HUES6 (cell line): ENCODE measurements around the gene PLEKHA3.
"Not testable (repeated sequence)": the region's sequence is repeated elsewhere in the genome, so short reads cannot be mapped to it uniquely, and the experiment has no call there.

ENCODE experiments used
- H3K27ac ChIP-seq: 2 replicates; pipeline ENCODE4 v1.7.0; 2013; ENCODE audit warnings: low read depth, mild to moderate bottlenecking, low read length, inconsistent platforms
- H3K27me3 ChIP-seq: 2 replicates; pipeline ENCODE4 v1.6.1; 2013; ENCODE audit warnings: low read length; ENCODE audit not compliant: control insufficient read depth, insufficient read depth
- H3K36me3 ChIP-seq: 2 replicates; pipeline ENCODE4 v1.6.1; 2013; ENCODE audit warnings: low read length; ENCODE audit not compliant: control insufficient read depth, insufficient read depth
- H3K4me1 ChIP-seq: 2 replicates; pipeline ENCODE4 v1.6.1; 2013; ENCODE audit warnings: low read length; ENCODE audit not compliant: control insufficient read depth, insufficient read depth
- H3K4me3 ChIP-seq: 2 replicates; pipeline ENCODE4 v1.5.1; 2013; ENCODE audit warnings: low read depth, low read length
- H3K9ac ChIP-seq: one replicate; pipeline ENCODE4 v1.6.1; 2013; ENCODE audit warnings: mild to moderate bottlenecking, low read length
- H3K9me3 ChIP-seq: 2 replicates; pipeline ENCODE4 v1.6.1; 2013; ENCODE audit warnings: low read depth, low read length; ENCODE audit not compliant: control insufficient read depth, insufficient read depth

The PLEKHA3 gene

GRCh38 chr2:178525010-178525409 lies 44.8 kb downstream of the PLEKHA3 start:
- H3K27ac ChIP-seq, H3K27me3 ChIP-seq, H3K9me3 ChIP-seq, H3K4me1 ChIP-seq, H3K9ac ChIP-seq, H3K4me3 ChIP-seq: not testable (repeated sequence)
- peaks cover 10% of the 10 kb centered on the region; the same call in 1 of the 2 replicates for H3K36me3 ChIP-seq

GRCh38 chr2:178525460-178525859 lies 45.2 kb downstream of the PLEKHA3 start:
- not testable (repeated sequence) for H3K4me1 ChIP-seq, H3K27ac ChIP-seq, H3K9me3 ChIP-seq, H3K27me3 ChIP-seq, H3K4me3 ChIP-seq, H3K9ac ChIP-seq
- H3K36me3 ChIP-seq = peaks cover 10% of the 10 kb centered on the region; the same call in 1 of the 2 replicates

- Histone ChIP-seq H3K27ac (no peak overlapping the region), H3K9ac (no peak overlapping the region), H3K4me1 (no peaks in the 10 kb centered on the region), H3K27me3 (no peaks in the 10 kb centered on the region), H3K4me3 (no peak overlapping the region), H3K36me3 (peaks cover 15% of the 10 kb centered on the region), H3K9me3 (no peaks in the 10 kb centered on the region)
Measured at GRCh38 chr2:178526256-178526655, 46.0 kb downstream of the PLEKHA3 start.

GRCh38 chr2:178527592-178527991 lies 47.3 kb downstream of the PLEKHA3 start:
- no peaks in the 10 kb centered on the region for H3K4me1 ChIP-seq
- H3K36me3 ChIP-seq = peaks cover 28% of the 10 kb centered on the region
- H3K27me3 ChIP-seq = no peaks in the 10 kb centered on the region
- H3K9ac ChIP-seq = no peak overlapping the region
- no peak overlapping the region for H3K4me3 ChIP-seq
- no peaks in the 10 kb centered on the region for H3K9me3 ChIP-seq
- H3K27ac ChIP-seq = no peak overlapping the region

GRCh38 chr2:178528647-178529046 lies 48.4 kb downstream of the PLEKHA3 start:
- Histone ChIP-seq H3K4me3 (no peak overlapping the region), H3K4me1 (no peaks in the 10 kb centered on the region), H3K36me3 (peaks cover 39% of the 10 kb centered on the region), H3K9ac (no peak overlapping the region), H3K9me3 (no peaks in the 10 kb centered on the region), H3K27me3 (no peaks in the 10 kb centered on the region), H3K27ac (no peak overlapping the region)

- Histone ChIP-seq H3K9ac (no peak overlapping the region), H3K9me3 (no peaks in the 10 kb centered on the region), H3K27ac (no peak overlapping the region), H3K4me1 (no peaks in the 10 kb centered on the region), H3K27me3 (no peaks in the 10 kb centered on the region), H3K36me3 (peaks cover 44% of the 10 kb centered on the region), H3K4me3 (no peak overlapping the region)
Measured at GRCh38 chr2:178529194-178529593, 48.9 kb downstream of the PLEKHA3 start.

- Histone ChIP-seq H3K9me3 (no peaks in the 10 kb centered on the region), H3K4me1 (no peaks in the 10 kb centered on the region), H3K27me3 (no peaks in the 10 kb centered on the region), H3K27ac (no peak overlapping the region), H3K4me3 (no peak overlapping the region), H3K9ac (no peak overlapping the region), H3K36me3 (peaks cover 49% of the 10 kb centered on the region)
Measured at GRCh38 chr2:178530131-178530530, 49.9 kb downstream of the PLEKHA3 start.

- Histone ChIP-seq H3K4me3 (no peak overlapping the region), H3K9ac (no peak overlapping the region), H3K36me3 (peaks cover 54% of the 10 kb centered on the region), H3K27me3 (no peaks in the 10 kb centered on the region), H3K27ac (no peak overlapping the region), H3K9me3 (no peaks in the 10 kb centered on the region), H3K4me1 (no peaks in the 10 kb centered on the region)
Measured at GRCh38 chr2:178530625-178531142, 50.4 kb downstream of the PLEKHA3 start.

GRCh38 chr2:178531168-178531567 lies 50.9 kb downstream of the PLEKHA3 start:
- Histone ChIP-seq H3K9ac (no peak overlapping the region), H3K4me3 (no peak overlapping the region), H3K4me1 (no peaks in the 10 kb centered on the region), H3K36me3 (peaks cover 58% of the 10 kb centered on the region), H3K9me3 (no peaks in the 10 kb centered on the region), H3K27ac (no peak overlapping the region), H3K27me3 (no peaks in the 10 kb centered on the region)

- Histone ChIP-seq H3K27me3 (no peaks in the 10 kb centered on the region), H3K36me3 (peaks cover 76% of the 10 kb centered on the region), H3K4me1 (no peaks in the 10 kb centered on the region), H3K27ac (no peak overlapping the region), H3K9me3 (no peaks in the 10 kb centered on the region), H3K4me3 (no peak overlapping the region), H3K9ac (no peak overlapping the region)
Measured at GRCh38 chr2:178536037-178536436, 55.8 kb downstream of the PLEKHA3 start.

- Histone ChIP-seq H3K27ac (no peak overlapping the region), H3K27me3 (no peaks in the 10 kb centered on the region), H3K9ac (no peak overlapping the region), H3K9me3 (no peaks in the 10 kb centered on the region), H3K36me3 (peaks cover 66% of the 10 kb centered on the region), H3K4me1 (no peaks in the 10 kb centered on the region), H3K4me3 (no peak overlapping the region)
Measured at GRCh38 chr2:178542161-178542560, 61.9 kb downstream of the PLEKHA3 start.

GRCh38 chr2:178542569-178542968 lies 62.3 kb downstream of the PLEKHA3 start:
- Histone ChIP-seq H3K27me3 (no peaks in the 10 kb centered on the region), H3K36me3 (peaks cover 62% of the 10 kb centered on the region), H3K9me3 (no peaks in the 10 kb centered on the region), H3K4me3 (no peak overlapping the region), H3K4me1 (no peaks in the 10 kb centered on the region), H3K9ac (no peak overlapping the region), H3K27ac (no peak overlapping the region)
